ENCODE data around the gene OPRD1.
A peak's percentile ranks its signal among the peaks of the same experiment; 100 is the strongest.

Gene OPRD1

GRCh38 chr1:28882009-28882628 is 70.1 kb downstream of the OPRD1 start:
- H3K27me3 Mint-ChIP-seq (ENCODE audit: low read depth): peaks cover 28% of the 10 kb centered on the region

GRCh38 chr1:28883242-28883616 is 71.3 kb downstream of the OPRD1 start:
- no peaks in the 10 kb centered on the region for H3K9me3 Mint-ChIP-seq
- H3K27me3 Mint-ChIP-seq (ENCODE audit: low read depth): peaks cover 31% of the 10 kb centered on the region
- H3K4me3 Mint-ChIP-seq: no peak overlapping the region
- H3K27ac Mint-ChIP-seq: no peak overlapping the region
- TF ChIP-seq CTCF (IDR thresholded peaks at IDR 0.05; ENCODE audit: unreplicated experiment in 3 of 3): no peak
- H3K36me3 Mint-ChIP-seq (ENCODE audit: low read depth): no peaks in the 10 kb centered on the region
- peaks cover 26% of the 10 kb centered on the region for H3K4me1 Mint-ChIP-seq

More at GRCh38 chr1:28882009-28882628, 70.1 kb downstream of the OPRD1 start:
- Mint-ChIP-seq H3K36me3 (ENCODE audit: low read depth) (no peaks in the 10 kb centered on the region), H3K4me3 (no peak overlapping the region), H3K27ac (peak overlapping the region in 1 of 3 experiments; percentile 17), H3K9me3 (no peaks in the 10 kb centered on the region), H3K4me1 (peaks cover 21% of the 10 kb centered on the region)
- TF ChIP-seq CTCF (IDR thresholded peaks at IDR 0.05; ENCODE audit: unreplicated experiment in 3 of 3): peak; percentile 88 to 92 (median 91)

GRCh38 chr1:28885472-28885877 is 73.5 kb downstream of the OPRD1 start:
- H3K4me1 Mint-ChIP-seq: peaks cover 26% of the 10 kb centered on the region
- no peaks in the 10 kb centered on the region for H3K36me3 Mint-ChIP-seq (ENCODE audit: low read depth)
- peak overlapping the region in 1 of 3 experiments; percentile 16 for H3K4me3 Mint-ChIP-seq
- no peaks in the 10 kb centered on the region for H3K9me3 Mint-ChIP-seq
- H3K27ac Mint-ChIP-seq: no peak overlapping the region
- peaks cover 35% of the 10 kb centered on the region for H3K27me3 Mint-ChIP-seq (ENCODE audit: low read depth)
- no peak for TF ChIP-seq CTCF (IDR thresholded peaks at IDR 0.05; ENCODE audit: unreplicated experiment in 3 of 3)

DNA sequence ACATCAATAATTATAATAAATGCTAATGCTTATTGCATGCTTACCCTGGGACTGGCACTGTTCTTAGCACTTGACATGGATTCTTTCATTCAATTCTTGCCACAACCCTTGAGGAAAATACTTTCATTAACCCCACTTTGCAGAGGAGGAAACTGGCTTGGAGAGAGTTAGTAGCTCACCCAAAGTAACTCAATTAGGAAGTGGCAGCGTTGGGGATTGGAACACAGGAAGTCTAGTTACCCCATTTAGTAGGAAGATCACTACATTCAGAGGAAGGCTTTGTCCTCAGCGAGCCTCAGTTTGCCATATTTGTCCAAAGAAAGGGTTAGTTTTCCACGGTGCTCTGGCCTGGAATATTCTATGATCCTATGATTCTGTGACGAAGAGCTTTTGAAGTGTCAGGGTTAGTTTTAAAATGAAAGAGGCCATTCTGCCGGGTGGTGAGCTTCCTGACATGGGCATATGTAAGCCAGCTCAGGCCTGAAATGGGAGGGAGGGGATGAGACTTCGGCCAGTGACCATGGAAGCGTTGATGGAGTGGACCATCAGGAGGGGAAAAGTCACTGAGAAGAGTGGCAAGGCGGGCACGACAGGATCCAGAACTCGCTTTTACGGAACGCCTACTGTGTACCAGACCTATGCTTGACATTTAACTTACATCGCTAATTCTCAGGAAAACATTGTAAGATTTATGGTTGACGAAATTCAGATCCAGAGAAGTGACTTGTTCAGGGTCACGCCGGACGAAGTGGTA is 74.2 kb downstream of the OPRD1 start:
- Mint-ChIP-seq H3K9me3 (no peaks in the 10 kb centered on the region), H3K27me3 (ENCODE audit: low read depth) (peaks cover 38% of the 10 kb centered on the region), H3K36me3 (ENCODE audit: low read depth) (no peaks in the 10 kb centered on the region), H3K4me3 (peak overlapping the region; percentile 84), H3K27ac (peak overlapping the region in 2 of 3 experiments; percentile 32 to 50), H3K4me1 (peaks cover 26% of the 10 kb centered on the region)
- TF ChIP-seq CTCF (IDR thresholded peaks at IDR 0.05; ENCODE audit: unreplicated experiment in 3 of 3): no peak

- Mint-ChIP-seq H3K36me3 (ENCODE audit: low read depth) (no peaks in the 10 kb centered on the region), H3K27ac (peak overlapping the region in 1 of 3 experiments; percentile 32), H3K4me3 (peak overlapping the region; percentile 84), H3K9me3 (no peaks in the 10 kb centered on the region), H3K4me1 (peaks cover 26% of the 10 kb centered on the region), H3K27me3 (ENCODE audit: low read depth) (peaks cover 38% of the 10 kb centered on the region)
- no peak for TF ChIP-seq CTCF (IDR thresholded peaks at IDR 0.05; ENCODE audit: unreplicated experiment in 3 of 3)
These were observed 74.9 kb downstream of the OPRD1 start for GRCh38 chr1:28886731-28887418.
